HG03354 (cell line): ENCODE data around the gene SETDB1.

Source experiments
- ATAC-seq: cut with Tn5 transposase; IDR thresholded peaks from one replicate; pipeline ENCODE4 v1.9.1; 2021; ENCODE audit warnings: mild to moderate bottlenecking; ENCODE audit not compliant: unreplicated experiment, poor library complexity, severe bottlenecking

Gene SETDB1

GRCh38 chr1:150999051-150999674 is 73.0 kb downstream of the SETDB1 start:
- ATAC-seq = no peak

GRCh38 chr1:150999926-151000325 is 73.8 kb downstream of the SETDB1 start:
- no peak for ATAC-seq

- no peak for ATAC-seq
Measured at GRCh38 chr1:151000408-151000807, 74.2 kb downstream of the SETDB1 start.

GRCh38 chr1:151001602-151002001 is 75.4 kb downstream of the SETDB1 start:
- ATAC-seq = no peak

- no peak for ATAC-seq
Measured at GRCh38 chr1:151002051-151002450, 75.9 kb downstream of the SETDB1 start.

GRCh38 chr1:151002611-151003010 is 76.4 kb downstream of the SETDB1 start:
- no peak for ATAC-seq

GRCh38 chr1:151003180-151003579 is 77.0 kb downstream of the SETDB1 start:
- ATAC-seq = no peak

GRCh38 chr1:151005729-151006319 is 79.7 kb downstream of the SETDB1 start:
- ATAC-seq = no peak

- ATAC-seq = no peak
Measured at GRCh38 chr1:151006327-151007052, 80.3 kb downstream of the SETDB1 start, which contains the start of gene MINDY1. Gene MINDY1, minus strand, starts transcription at chr1:151006902. Its CDS starts 4,285 bp downstream, at chr1:151002617.

GRCh38 chr1:151007853-151008243 is 81.7 kb downstream of the SETDB1 start:
- peak; percentile 1 for ATAC-seq

- peak; percentile 73 for ATAC-seq
Measured at GRCh38 chr1:151008244-151009205, 82.4 kb downstream of the SETDB1 start, which contains the start of gene PRUNE1. Gene PRUNE1, plus strand, starts transcription at chr1:151008449. Its CDS starts 184 bp downstream, at chr1:151008633.

- ATAC-seq = no peak
Measured at GRCh38 chr1:151009206-151009587, 83.0 kb downstream of the SETDB1 start.

GRCh38 chr1:151009674-151010345 is 83.6 kb downstream of the SETDB1 start:
- no peak for ATAC-seq

GRCh38 chr1:151010346-151010726 is 84.2 kb downstream of the SETDB1 start:
- ATAC-seq = no peak

GRCh38 chr1:151011154-151011850 is 85.1 kb downstream of the SETDB1 start:
- no peak for ATAC-seq

GRCh38 chr1:151012684-151013471 is 86.7 kb downstream of the SETDB1 start:
- no peak for ATAC-seq

GRCh38 chr1:151013518-151013917 is 87.4 kb downstream of the SETDB1 start:
- ATAC-seq = no peak
